ENCODE measurements around the gene DNAH6. TPM values are rescaled to one million over a fixed set of nuclear protein-coding genes. Genes with fewer than 3 reads are reported as not detected.

Gene DNAH6
- total and polyA plus RNA-seq, 10 of the 15 experiments (the other 5 are each of a cell fraction or from before 2014, with no cell fraction given), result 0.07 to 1.0 (median 0.29) TPM

DNA sequence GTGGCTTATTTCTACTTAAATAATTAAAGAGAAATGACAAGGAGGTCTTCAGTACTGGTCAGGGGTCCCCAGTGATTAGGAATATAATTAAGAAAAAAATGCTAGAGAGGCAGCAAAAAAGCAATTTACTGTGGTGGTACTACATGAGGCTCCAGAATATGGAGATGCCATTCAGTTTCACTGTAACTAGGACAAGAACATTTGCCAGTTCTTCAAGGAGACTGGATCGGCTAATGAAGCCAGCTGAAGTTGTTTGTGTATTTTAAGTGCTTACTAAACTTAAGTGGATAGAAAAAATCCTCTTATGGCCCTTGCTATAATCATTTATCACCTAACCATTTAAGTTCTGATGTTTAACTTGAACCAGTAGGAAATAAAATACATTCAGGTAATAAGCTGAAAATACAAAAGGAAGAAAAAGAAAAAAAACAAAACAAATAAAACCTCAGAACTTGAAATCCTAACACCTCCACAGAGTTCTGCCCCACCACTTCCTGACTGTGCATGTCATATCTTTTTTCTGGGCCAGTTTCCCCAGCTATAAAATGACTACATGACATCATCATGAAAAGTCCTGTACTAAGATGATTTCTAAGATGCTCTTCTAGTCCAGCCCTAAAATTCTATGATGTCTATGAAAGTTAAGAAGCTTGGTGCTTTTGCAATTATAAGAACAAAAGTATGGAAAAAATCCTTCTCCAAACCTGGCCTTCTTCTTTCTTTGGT, 266.6 kb downstream of the DNAH6 start:
- ChIA-PET SMC1A (ENCODE audit: uncharacterized antibody, unreplicated experiment) (interaction anchor here (0.7 to 1.5 kb wide), 5 partner anchors 20 to 86 kb away, joined by 3 to 4 read pairs (median 3); no protein-coding TSS in a partner anchor), RAD21 (ENCODE audit: unreplicated experiment) (no interaction called here), POLR2A (no interaction called here), CTCF (interaction anchor here (0.6 to 1.4 kb wide), 4 partner anchors 41 to 472 kb away, joined by 3 read pairs; no protein-coding TSS in a partner anchor)
- peaks cover 5% of the 10 kb centered on the region for H3K4me1 ChIP-seq (ENCODE audit: control insufficient read depth, insufficient read depth, low read length)
- H3K4me3 ChIP-seq, result no peak overlapping the region
- H3K9ac ChIP-seq (ENCODE audit: control insufficient read depth, insufficient read depth, low read length), result no peak overlapping the region
- DNase-seq (ENCODE audit: low read depth, low spot score), result no peak
- H3K27ac ChIP-seq (ENCODE audit: control insufficient read depth, insufficient read depth), result no peak overlapping the region
- no peak for FAIRE-seq
- intact Hi-C loops (cut with micrococcal nuclease; ENCODE audit: unreplicated experiment) (no loop called here), in situ Hi-C loops (cut with MboI) (no loop called here)
- no peak overlapping the region for H2AFZ ChIP-seq (ENCODE audit: control insufficient read depth, low read depth, low read length)
- H3K9me3 ChIP-seq (replicated peaks; ENCODE audit: control insufficient read depth, insufficient read depth, low read length), result no peaks in the 10 kb centered on the region
- no peaks in the 10 kb centered on the region for H4K20me1 ChIP-seq (ENCODE audit: control insufficient read depth, insufficient read depth)
- no peaks in the 10 kb centered on the region for H3K36me3 ChIP-seq (ENCODE audit: control insufficient read depth in 2 of 2, insufficient read depth in 2 of 2, low read length in 1 of 2)
- no peak overlapping the region for H3K4me2 ChIP-seq (ENCODE audit: control insufficient read depth, insufficient read depth)
- peak; percentile 72 for ATAC-seq
- TF ChIP-seq ATF7 (IDR thresholded peaks at IDR 0.05; ENCODE audit: low read depth), result peak; percentile 71
- no peak for TF ChIP-seq BMI1 (IDR thresholded peaks at IDR 0.05; ENCODE audit: borderline replicate concordance)
- TF ChIP-seq, protein P1, sequence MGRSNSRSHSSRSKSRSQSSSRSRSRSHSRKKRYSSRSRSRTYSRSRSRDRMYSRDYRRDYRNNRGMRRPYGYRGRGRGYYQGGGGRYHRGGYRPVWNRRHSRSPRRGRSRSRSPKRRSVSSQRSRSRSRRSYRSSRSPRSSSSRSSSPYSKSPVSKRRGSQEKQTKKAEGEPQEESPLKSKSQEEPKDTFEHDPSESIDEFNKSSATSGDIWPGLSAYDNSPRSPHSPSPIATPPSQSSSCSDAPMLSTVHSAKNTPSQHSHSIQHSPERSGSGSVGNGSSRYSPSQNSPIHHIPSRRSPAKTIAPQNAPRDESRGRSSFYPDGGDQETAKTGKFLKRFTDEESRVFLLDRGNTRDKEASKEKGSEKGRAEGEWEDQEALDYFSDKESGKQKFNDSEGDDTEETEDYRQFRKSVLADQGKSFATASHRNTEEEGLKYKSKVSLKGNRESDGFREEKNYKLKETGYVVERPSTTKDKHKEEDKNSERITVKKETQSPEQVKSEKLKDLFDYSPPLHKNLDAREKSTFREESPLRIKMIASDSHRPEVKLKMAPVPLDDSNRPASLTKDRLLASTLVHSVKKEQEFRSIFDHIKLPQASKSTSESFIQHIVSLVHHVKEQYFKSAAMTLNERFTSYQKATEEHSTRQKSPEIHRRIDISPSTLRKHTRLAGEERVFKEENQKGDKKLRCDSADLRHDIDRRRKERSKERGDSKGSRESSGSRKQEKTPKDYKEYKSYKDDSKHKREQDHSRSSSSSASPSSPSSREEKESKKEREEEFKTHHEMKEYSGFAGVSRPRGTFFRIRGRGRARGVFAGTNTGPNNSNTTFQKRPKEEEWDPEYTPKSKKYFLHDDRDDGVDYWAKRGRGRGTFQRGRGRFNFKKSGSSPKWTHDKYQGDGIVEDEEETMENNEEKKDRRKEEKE (IDR thresholded peaks at IDR 0.05), result no peak
- H3K79me2 ChIP-seq (ENCODE audit: control insufficient read depth, insufficient read depth, low read length), result no peaks in the 10 kb centered on the region
- no TSS peak for BruUV-seq (replicated peaks)
- no peaks in the 10 kb centered on the region for H3K27me3 ChIP-seq (replicated peaks in 1 of 2; ENCODE audit: control insufficient read depth in 2 of 2, insufficient read depth in 2 of 2, low read length in 1 of 2)
- WGBS (ENCODE audit: insufficient coverage, insufficient replicate concordance, low lambda C conversion rate, missing lambda C conversion rate), result 27% methylated on average over 1 of the region's 1 CpG

Data from GM12878 (cell line).